GM12873 (cell line): Measurements from ENCODE around the gene IQSEC3.

Experiments used
- TF ChIP-seq, protein P1 (sequence below): IDR thresholded peaks from 2 replicates; pipeline ENCODE4 v1.5.1; 2012; ENCODE audit warnings: low read depth, mild to moderate bottlenecking, moderate library complexity, low read length, control low read depth; ENCODE audit not compliant: insufficient read depth; ENCODE audit errors: missing control alignments

IQSEC3 gene

DNA sequence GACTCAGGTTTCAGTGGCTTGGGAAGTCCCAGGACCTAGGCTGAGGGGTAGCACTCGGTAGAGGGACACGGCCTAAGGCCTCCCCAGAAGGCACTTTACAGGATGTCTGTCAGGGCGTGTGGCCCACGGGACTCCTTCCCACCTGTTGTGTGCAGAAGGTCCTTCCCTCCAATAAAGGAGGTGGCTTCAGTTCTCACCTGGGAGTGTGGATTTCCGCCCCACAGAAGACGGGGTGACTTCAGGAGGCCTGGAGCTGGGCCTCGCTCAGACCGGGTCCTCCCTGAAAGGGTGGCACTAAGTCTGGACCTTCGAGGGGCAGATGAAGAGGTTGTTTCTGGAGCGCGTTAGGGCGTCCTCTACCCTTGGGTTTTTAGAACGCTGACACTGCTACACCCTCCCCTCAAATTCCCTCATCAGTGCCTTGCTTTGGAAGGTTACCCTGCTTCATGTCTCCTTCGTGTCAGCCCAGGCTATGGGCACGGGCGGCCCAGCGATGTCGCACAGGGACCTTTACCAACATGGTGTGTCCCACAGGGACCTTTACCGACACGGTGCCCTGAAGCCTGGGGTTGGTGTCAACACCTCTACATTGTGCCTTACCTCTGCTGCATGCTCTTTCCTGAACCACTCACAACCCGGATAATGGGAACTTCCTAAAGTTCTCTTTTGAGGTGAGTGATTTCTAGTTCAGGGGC lies 140.3 kb downstream of the IQSEC3 start:
- TF ChIP-seq, protein P1, sequence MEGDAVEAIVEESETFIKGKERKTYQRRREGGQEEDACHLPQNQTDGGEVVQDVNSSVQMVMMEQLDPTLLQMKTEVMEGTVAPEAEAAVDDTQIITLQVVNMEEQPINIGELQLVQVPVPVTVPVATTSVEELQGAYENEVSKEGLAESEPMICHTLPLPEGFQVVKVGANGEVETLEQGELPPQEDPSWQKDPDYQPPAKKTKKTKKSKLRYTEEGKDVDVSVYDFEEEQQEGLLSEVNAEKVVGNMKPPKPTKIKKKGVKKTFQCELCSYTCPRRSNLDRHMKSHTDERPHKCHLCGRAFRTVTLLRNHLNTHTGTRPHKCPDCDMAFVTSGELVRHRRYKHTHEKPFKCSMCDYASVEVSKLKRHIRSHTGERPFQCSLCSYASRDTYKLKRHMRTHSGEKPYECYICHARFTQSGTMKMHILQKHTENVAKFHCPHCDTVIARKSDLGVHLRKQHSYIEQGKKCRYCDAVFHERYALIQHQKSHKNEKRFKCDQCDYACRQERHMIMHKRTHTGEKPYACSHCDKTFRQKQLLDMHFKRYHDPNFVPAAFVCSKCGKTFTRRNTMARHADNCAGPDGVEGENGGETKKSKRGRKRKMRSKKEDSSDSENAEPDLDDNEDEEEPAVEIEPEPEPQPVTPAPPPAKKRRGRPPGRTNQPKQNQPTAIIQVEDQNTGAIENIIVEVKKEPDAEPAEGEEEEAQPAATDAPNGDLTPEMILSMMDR, result no peak

DNA sequence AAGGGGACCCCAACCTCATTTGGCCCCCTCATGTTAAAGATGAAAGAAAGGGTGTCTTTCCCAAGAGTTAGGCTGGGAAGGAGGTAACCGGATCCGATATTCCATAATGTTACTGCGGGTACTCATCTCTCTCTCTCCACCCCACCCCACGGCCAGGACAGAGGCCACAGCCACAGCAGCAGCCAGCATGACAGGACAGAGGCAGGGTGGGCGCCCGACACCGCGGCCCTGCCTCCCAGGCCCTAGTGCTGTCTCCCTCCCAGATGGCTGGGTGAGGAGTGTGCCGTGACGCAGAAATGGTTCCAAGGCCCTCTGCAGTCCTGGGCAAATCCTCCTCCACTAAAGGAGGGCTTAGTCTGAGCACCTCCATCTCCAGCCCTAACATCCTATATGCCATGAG lies 141.2 kb downstream of the IQSEC3 start:
- TF ChIP-seq, protein P1, result no peak

DNA sequence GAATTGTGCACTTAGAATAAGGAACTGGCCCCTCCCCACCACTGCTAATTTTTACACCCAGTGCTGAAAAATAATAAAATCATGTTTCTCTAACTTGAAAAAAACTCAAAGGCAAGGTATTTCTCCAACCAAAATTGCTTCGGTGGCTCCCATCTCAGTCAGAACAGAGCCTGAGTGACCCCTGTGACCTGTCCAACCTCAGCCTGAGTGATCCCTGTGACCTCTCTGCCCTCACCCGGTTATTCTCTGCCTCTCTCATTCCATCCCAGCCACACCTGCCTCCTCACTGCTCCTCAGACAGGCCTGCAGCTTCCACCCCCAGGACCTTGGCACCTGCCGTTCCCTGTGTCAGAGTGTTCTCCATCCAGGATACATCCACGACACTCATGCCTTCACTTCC lies 142.2 kb downstream of the IQSEC3 start:
- TF ChIP-seq, protein P1, result no peak

DNA sequence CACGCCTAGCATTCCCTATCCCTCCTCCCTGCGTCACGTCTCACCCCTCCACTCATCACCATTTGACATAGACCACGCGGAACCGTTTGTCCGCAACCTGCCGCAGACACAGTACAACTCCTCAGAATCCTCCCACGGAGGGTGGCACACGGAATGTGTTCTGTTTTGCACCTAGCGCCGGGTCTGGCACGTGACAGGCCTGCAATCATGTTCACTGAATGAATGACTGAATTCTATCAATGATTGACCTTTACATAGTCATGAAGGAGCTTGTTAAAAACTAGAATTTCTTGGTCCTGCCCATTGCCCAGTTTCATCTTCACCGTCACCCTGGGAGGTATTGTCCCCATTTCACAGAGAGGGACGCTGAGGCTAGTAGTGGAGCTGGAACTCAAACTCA lies 142.7 kb downstream of the IQSEC3 start:
- TF ChIP-seq, protein P1, result no peak

DNA sequence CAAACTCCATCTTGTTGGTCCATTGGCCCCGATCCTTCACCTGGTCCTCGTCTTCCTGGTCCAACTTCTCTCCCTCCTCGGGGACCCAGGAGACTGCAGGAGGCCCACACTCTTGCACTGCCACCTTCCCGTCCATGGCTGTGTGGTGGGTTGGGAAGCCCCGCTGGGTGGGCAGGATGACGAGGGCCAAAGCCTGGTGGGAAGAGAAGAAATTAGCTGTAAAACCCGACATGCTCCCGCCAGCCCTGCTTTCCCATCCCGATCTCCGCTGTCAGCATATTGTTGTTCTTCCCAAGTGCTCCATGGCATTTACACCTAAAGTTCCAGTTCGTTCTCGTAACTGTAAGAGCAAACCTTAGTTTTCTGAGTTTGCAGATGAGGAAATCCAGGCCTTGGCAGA lies 143.3 kb downstream of the IQSEC3 start:
- TF ChIP-seq, protein P1, result no peak

DNA sequence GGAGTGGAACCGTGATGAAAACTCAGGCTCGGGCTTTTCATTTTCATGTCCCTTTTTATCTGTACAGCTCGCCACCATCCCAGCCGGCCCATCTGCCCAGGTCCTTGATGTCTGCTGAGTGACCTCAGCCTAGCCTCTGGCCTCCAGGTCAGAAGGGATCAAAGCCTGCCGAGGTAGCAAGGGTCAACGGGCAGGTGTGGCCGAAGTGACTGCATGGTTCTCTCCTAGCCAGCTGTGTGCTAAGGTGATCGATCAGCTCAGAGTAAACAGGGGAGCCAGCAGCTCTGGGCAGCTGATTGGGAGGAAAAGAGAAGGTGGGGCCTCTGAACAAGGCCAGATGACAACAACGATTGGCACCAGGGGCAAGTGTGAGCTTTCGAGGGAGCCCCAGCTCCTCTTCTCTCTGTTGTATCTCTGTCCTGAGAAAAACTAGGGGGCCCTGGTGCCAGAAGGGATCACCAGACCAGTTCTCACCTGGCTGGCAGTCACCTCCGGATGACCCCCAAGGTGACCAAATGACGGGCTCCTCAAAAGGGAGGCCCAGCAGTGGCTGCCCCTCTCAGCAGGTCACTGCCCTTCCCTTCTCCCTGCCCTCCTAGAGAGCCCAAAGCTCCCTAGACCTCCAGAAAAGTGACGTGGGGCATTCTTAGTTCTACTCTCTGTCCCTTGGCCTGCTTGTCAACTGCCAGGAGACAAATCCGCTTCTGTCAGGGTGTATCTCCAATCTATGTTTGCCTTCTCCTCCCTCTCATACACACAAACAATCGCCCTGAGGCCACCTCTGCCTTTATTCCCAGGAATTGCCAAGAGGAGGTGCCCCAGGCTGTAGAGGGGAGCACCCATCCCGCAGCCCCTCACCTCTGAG lies 143.9 kb downstream of the IQSEC3 start:
- TF ChIP-seq, protein P1, result no peak

DNA sequence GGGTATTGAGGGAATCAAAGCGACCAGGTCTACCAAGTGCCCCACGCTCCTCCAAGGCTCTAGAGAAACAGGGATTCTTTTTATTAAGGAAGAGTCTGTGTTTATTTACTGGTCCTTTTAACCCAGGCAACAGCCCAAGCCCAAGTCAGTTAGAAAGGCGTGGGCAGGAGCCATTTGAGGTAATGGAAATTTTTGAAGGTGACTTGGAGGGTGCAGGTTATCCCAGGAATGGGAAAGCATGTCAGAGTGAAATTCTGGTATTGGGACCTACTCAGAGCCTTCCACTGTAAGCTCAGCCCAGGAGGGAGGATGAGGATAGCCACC lies 144.5 kb downstream of the IQSEC3 start:
- TF ChIP-seq, protein P1, result no peak
